ENCODE measurements around the gene HTR3C.
"Not testable (repeated sequence)": the region's sequence is repeated elsewhere in the genome, so short reads cannot be mapped to it uniquely, and the experiment has no call there.

DNA sequence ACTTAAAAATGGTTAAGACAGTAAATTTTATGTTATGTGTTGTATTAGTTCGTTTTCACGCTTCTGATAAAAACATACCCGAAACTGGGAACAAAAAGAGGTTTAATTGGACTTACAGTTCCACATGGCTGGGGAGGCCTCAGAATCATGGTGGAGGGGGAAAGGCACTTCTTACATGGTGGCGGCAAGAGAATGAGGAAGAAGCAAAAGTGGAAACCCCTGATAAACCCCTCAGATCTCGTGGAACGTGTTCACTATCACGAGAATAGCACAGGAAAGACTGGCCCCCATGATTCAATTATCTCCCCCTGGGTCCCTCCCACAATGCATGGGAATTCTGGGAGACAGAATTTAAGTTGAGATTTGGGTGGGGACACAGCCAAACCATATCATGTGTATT is 18.3 kb downstream of the HTR3C start:
- TF ChIP-seq ZSCAN30 (tag by site-specific recombination; IDR thresholded peaks at IDR 0.05); GLIS2 (tag by site-specific recombination; IDR thresholded peaks at IDR 0.05); ZNF707 (tag by site-specific recombination; IDR thresholded peaks at IDR 0.05); ZNF585B (tag by site-specific recombination; IDR thresholded peaks at IDR 0.05); ZNF837 (tag by site-specific recombination; IDR thresholded peaks at IDR 0.05); ZNF16 (tag by site-specific recombination; IDR thresholded peaks at IDR 0.05; ENCODE audit: low read depth); ZNF311 (tag by site-specific recombination; IDR thresholded peaks at IDR 0.05; ENCODE audit: borderline replicate concordance): not testable (repeated sequence)
- TF ChIP-seq, protein P1, sequence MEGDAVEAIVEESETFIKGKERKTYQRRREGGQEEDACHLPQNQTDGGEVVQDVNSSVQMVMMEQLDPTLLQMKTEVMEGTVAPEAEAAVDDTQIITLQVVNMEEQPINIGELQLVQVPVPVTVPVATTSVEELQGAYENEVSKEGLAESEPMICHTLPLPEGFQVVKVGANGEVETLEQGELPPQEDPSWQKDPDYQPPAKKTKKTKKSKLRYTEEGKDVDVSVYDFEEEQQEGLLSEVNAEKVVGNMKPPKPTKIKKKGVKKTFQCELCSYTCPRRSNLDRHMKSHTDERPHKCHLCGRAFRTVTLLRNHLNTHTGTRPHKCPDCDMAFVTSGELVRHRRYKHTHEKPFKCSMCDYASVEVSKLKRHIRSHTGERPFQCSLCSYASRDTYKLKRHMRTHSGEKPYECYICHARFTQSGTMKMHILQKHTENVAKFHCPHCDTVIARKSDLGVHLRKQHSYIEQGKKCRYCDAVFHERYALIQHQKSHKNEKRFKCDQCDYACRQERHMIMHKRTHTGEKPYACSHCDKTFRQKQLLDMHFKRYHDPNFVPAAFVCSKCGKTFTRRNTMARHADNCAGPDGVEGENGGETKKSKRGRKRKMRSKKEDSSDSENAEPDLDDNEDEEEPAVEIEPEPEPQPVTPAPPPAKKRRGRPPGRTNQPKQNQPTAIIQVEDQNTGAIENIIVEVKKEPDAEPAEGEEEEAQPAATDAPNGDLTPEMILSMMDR (tag by site-specific recombination; IDR thresholded peaks at IDR 0.05): not testable (repeated sequence)
- TF ChIP-seq, protein P2, sequence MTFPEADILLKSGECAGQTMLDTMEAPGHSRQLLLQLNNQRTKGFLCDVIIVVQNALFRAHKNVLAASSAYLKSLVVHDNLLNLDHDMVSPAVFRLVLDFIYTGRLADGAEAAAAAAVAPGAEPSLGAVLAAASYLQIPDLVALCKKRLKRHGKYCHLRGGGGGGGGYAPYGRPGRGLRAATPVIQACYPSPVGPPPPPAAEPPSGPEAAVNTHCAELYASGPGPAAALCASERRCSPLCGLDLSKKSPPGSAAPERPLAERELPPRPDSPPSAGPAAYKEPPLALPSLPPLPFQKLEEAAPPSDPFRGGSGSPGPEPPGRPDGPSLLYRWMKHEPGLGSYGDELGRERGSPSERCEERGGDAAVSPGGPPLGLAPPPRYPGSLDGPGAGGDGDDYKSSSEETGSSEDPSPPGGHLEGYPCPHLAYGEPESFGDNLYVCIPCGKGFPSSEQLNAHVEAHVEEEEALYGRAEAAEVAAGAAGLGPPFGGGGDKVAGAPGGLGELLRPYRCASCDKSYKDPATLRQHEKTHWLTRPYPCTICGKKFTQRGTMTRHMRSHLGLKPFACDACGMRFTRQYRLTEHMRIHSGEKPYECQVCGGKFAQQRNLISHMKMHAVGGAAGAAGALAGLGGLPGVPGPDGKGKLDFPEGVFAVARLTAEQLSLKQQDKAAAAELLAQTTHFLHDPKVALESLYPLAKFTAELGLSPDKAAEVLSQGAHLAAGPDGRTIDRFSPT (tag by site-specific recombination; IDR thresholded peaks at IDR 0.05): not testable (repeated sequence)
- TF ChIP-seq, protein P3, sequence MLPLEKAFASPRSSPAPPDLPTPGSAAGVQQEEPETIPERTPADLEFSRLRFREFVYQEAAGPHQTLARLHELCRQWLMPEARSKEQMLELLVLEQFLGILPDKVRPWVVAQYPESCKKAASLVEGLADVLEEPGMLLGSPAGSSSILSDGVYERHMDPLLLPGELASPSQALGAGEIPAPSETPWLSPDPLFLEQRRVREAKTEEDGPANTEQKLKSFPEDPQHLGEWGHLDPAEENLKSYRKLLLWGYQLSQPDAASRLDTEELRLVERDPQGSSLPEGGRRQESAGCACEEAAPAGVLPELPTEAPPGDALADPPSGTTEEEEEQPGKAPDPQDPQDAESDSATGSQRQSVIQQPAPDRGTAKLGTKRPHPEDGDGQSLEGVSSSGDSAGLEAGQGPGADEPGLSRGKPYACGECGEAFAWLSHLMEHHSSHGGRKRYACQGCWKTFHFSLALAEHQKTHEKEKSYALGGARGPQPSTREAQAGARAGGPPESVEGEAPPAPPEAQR (tag by site-specific recombination; IDR thresholded peaks at IDR 0.05): not testable (repeated sequence)

All from HEK293 (cell line).